Kasumi-1 (cell line): ENCODE measurements around the gene NTPCR.
"Not testable (repeated sequence)": the region's sequence is repeated elsewhere in the genome, so short reads cannot be mapped to it uniquely, and the experiment has no call there.

Experiments
- DNase-seq, 2 experiments: peaks; one replicate each; lab custom pipeline; 2025; lab: John Stamatoyannopoulos, UW

The NTPCR gene

DNA sequence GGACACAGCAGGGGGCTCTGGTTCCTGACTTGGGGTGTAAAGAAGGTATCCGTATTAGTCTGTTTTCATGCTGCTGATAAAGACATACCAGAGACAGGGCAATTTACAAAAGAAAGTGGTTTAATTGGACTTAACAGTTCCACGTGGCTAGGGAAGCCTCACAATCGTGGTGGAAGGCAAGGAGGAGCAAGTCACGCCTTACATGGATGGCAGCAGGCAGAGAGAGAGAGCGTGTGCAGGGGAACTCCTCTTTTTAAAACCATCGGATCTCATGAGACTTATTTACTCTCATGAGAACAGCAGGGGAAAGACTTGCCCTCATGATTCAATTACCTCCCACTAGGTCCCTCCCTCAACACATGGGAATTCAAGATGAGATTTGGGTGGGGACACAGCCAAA, 23.2 kb upstream of the NTPCR start:
- not testable (repeated sequence) for DNase-seq

DNA sequence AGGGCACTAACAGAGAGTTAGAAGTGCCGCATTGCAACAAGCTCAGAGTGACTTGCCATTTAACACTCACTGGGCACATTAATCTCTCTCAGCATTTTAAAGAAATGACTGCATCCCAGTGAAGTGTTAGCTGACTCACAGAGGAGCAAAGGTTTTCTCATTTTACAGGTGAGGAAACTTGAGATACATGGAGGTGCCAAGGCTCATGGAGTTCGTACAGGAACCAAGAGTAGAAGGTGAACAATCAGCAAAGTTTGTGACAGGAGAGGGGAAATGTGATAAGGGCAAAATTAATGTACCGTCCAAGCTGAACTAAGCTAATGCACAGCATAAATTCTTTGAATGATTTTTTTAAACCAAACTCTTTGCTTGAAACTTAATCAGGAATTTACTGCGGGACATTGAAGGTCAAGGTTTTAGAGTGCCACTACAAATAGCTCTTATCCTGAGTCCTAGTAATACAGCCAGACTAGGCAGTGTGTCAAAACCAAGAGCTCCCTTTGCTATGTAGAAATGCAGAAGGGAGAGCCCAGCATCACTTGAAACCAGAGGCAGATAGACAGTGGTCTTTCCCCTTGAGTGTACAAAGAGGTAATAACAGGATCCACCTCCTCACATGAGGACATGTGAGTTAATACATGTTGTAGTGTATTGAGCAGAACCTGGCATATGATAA, 22.4 kb upstream of the NTPCR start:
- DNase-seq: no peak

DNA sequence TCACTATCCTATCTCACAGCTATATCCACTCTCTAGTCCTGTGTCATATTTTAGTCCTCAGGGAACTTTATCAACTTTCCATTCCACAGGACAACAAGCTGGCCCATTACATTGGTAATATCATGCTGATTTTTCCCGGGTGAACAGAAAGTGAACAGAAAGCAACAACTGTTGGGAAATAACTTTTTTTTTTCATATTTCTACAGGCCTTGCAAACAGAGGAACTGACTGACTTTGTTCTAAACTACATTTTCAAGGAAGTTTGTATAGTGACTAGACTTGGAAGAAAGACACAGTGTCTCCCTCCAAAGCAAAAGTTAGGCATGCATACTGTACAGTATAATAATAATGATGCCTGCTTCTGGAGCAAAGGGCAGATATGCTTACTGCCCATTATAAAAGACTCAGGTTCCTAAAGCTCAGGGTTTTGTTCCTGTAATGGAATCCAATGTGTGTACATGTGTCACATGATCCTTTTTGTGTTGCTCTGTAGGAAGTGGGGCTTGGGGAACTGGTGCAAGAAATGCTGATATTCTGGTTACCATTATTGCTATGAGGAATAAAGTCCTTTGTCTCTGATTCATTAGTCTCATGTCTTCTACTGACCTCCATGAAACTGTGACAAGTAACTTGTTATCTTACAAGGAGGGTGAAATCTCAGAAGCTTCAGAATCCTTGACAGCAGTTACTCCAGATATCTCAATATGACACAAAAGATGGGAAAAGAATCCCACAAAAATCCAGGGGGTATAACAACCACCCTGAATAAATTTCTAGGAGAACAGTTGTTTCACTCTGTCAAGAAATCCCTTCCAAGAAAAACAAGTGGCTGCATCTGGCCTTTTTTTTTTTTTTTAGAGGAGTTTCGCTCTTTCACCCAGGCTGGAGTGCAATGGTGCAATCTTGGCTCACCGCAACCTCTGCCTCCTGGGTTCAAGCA, 17.7 kb upstream of the NTPCR start:
- DNase-seq: no peak

DNA sequence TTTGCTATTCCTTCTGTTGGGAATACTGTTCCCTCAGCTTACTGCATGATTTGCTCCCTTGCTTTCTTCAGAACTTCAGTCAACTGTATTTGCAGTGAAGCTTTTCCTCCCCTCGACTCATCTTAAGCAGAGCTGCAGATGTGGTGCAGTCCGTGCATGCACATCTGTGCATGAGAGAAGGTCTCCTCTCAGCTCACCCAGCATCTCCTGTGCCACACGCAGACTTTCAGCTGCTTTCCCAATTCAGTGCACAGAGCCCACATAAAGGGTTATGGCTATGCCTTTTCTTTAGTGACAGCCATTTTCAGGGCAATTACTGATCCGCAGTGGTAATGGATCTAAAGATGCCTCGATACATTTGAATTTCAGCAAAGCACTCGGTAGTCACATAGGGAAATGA, 13.5 kb upstream of the NTPCR start:
- no peak for DNase-seq

DNA sequence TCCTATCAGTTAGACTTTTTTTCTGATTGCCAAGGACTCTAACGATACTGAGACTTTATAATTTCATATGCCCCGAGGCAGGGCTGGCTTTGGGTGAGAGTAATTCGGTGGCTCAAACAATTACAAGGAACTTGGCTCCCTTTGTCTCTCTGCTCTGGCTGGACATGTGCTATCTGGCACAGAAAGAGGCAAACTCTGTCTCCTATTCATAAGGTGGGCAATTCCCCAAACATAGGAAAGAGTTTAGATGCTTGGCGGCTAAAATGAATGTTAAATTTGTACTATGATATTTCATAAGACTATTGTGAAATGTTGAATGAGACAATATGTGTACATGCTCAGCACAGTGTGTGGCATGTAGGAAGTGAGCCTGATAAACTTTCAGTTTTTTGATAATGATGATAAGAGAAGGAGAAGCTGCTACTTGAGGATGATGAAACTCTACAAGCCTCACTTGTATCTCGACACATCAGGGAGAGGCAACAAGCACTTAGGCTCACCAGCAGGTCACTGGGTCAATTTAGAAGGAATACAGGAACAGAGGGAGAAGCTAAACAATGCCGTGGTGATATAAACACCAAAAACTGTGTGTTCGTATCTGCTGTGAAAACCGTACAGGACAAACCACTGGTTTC, 12.6 kb upstream of the NTPCR start:
- no peak for DNase-seq

DNA sequence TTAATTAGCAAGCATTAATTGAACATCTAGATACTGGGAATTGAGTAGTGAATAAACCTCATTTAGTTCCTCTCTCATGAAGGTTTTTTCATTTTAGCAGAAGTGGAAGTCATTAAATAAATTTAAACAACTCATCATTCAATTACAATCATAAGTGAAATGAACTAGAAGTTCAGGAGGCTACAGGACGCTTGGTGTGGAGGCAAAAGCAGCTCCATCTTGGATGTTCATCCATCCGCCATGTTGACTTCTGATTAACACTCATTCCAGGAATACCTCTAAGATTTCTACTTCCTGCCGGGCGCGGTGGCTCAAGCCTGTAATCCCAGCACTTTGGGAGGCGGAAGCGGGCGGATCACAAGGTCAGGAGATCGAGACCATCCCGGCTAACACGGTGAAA, 11.5 kb upstream of the NTPCR start:
- no peak for DNase-seq

DNA sequence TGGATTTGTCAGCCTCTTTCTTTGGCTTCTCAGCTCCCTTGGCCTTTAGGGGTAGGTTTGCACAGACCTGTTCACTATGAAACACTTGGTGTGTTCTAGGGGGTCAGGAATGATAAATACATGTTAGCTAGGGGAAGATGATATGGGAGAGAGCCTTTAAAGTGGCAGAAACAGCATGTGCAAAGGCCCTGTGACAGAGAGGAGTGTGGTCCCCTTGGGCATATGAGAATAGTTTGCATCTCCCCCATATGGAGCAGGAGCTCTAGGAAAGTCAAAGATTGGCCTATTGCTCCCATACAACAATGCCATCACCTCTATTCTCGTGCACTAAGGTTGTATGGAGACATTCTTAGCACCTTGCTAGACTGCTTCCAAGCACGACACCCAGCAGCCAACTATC, 10.7 kb upstream of the NTPCR start:
- DNase-seq: no peak

DNA sequence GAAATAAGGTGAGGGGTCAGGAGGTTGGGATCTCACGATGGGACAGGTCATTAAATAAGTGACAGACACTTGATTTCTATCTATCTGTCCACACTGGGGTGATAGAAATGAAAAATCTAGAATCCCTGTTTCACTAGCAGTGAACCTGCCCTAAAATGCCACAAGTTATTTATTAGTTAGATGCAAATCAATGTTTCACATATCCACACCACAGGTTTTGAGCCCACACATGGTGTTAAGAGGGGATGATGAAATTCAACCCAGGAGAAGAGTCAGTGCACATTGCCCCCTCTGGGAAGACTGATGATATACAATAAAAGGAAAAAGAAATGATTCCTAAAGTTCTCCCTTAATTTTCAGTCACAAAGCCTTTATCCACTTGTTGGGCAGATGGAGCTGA, 10.1 kb upstream of the NTPCR start:
- no peak for DNase-seq

DNA sequence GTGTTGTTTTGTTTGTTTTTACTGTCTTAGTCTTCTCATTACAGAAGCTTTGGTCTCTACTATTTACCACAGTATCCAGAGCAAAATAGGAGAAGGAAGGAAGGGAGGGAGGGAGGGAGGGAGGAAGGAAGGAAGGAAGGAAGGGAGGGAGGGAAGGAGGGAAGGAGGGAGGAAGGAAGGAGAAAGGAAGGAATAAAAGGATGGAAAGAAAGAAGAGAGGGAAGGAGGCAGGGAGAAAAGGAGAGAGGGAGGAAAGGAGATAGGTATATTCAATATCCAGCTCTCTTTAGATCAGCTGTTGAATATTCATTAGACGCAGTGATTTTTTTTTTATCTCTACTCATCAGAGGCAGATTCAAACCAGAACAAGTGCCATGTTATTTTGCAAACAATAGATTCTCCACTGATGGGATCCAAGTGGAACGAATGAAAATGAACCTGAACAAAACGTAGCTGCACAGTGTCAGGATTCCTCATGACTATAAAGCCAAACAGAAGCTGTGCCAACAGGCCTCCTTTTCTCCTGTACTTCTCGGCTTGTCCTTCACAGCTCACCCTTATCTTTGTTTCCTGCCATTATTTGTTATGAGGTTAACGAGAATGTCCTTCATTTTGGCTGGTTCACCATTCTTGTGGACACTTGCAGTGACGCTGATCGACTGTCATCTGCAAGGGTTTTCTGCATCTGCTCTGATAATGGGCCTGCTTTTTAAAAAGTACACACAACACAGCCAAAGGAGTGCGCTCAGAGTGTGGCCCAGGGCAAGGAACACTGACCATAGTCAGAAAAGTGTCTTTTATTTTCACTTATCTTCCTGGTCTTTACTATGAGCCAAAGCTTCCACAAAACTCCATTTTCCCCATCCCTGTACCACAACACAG, 7.8 kb upstream of the NTPCR start:
- no peak for DNase-seq

DNA sequence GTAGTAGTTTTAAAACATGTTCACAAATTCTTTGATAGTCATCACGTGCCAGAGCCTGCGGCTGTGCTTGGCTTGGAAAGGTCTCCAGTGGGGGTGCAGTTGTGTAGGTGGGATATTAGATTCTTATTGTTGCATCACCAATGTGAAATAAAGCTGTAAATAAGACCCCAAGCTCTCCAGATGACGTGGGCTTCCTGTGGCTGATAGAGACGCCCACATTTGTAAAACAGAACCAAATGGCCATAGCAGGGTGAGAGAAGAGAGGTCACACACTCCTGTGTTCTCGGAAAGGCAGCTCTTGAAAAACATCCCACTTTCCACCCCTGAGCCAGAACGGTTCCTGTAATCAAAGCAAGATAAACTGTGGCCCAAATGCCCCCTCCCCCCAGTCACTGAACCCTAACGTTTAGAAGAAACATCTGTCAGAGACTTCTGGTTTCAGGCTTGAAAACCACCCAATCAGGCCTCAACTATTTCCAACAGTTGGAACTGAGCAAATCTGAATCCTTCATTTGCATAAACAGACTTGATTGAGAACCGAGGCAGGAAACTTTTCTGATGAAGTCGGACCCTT, 6.6 kb upstream of the NTPCR start:
- no peak for DNase-seq

DNA sequence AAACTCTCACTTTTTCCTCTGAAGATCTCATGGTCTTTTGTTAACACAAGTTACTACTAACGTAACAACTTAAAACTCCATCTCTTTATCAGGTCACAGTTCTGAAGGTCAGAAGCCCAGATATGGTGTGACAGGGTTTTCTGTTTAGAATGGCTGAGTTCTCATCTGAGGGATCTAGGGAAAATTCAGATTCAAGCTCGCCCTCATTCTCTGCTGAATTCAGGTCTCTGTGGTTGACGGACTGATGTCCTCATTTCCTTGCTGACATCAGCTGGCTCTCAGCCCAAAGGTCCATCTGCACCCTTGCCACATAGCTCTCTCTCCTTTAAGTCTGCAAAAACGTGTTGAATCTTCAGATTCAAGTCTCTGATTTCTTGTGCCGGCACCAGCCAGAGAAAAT, 6.1 kb upstream of the NTPCR start:
- DNase-seq: peak; percentile 7 to 37

DNA sequence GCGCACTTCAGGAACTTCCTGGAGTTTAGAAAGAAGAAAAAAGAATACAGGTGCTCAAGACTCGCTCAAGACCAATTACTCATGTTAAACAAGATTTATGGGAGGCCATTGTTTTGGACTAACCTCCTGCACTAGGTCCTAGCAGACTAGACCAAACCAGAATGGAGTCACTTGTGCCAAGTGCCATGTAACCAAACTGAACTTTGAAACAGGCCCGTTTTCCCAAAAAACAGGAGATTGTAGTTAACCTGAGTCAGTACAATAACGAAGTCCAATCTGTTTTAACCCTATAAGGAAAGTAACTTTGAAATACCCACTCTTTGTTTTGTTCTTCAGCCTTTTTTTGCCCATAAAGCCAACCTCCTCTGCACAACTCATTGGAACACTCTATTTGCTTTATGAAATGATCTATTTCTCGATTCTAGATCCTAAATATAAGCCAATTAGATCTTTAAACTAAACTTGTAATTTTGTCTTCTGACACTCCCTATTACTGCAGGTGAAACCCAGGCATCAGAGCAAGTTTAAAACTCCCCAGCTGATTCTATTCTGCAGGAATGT, 695 bp upstream of the NTPCR start:
- no peak for DNase-seq

DNA sequence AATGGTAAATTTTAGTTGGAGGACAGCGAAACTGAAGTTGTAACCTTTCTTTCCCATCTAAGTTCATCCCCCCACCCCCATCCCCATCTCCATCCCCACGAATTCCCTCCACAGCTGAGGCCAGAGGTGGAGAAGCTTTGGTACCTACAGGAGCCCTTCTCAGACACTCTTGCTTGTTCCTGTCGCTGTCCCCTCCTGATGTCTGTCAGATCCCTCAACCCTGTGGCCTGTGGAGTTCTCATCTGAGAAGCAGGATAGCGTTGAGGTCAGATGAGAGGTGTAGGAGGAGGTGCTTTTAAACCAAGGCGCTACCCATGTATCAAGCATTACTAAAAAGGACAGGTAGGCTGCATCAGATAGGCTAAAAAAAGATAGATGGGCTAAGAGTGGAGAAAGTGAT, 769 bp downstream of the NTPCR start:
- DNase-seq: peak; percentile 57 to 73

DNA sequence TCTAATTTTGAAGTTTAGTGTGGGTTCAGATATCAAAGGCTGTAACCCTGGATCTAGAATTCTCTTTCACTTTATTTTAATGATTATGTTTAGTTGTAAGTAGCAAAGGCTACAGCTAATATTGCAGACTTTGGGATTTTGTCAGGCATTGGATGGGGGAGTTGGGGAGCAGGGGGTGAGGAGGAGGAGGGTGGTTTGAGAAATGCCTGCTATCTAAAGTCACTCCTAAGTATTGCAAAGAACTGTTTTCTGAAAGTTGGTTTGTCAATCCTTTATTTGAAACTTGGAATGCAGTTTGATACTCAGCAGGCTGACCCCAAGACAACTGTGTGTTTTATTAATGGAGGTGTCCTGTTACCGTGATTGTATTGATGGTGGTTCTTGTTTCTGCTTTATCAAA, 1.2 kb downstream of the NTPCR start:
- DNase-seq: no peak

DNA sequence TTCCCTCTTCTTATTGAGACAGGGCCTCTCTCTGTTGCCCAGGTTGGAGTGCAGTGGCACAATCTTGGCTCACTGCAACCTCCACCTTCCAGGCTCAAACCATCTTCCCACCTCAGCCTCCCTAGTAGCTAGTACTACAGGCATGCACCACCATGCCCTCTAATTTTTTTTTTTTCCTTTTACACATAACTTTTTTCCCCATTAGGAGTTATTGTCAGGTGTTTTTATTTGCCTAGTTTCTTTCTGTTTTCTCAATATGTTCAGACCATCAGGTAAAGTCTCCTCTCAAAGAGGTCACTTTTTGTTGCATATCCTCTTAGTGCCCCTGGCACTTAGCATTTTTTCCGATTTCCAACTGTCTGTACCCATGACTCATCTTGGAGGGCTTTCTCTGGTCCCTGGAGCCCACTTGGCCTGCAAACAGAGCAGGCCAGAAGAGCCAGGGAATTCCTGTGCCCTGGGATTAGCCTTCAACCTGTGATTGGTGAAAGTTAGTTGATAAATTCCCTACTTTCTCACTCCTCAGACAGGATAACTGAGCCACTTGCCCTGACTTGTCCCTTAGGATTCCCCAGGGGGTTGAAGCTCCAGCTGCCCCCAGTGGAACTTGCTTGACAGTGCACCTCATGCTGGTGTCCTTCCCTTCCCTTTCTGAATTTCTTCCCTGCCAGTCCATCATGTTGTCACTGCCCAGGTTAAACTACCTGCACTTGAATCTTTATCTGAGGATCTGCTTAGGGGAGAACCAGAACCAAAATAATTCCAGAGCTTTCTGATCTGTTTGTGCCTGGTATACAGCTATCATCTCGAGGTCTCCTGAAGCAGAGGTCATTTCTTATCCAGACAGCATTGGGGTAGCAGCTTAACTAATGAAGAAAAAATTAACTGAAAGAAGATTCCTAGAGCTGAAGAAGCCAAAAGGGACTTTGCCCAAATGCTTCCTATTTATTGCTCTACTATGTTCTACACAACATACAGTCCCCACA, 2.4 kb downstream of the NTPCR start:
- DNase-seq: peak; percentile 51 to 58

DNA sequence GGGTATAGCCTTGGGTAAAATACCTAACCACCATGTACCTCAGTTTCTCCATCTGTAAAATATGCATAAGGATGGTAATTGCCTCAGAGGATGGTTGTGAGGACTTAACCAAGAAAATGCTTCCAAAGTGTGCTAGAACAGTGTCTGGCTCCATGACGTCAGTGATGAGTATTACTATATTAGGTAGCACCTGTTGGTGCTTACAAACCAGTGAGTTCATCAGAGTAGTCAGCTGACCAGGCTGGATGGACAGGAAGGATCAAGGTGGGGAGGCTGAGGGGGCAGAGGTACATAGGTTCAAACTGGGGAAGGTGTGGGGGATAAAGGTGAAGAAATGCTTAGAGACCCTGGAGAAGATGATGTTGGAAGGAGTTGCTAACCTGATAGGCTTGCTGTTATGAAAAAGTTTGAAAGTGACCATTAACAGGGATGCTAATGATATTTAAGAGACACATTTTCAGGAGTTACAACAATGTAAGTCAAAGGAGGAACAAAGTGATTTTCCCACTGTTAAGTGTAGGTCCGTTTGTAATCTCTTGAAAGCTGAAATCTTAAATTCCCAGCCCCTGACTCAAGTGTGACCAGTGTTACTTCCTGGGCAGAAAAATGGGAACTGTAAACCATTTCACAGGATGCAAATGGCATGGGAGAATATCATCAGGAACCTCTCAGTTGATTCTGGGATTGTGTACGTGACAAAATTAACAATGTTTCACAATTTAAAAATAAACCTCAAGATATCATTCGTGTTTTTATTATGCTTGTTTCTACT, 4.4 kb downstream of the NTPCR start:
- DNase-seq: no peak

DNA sequence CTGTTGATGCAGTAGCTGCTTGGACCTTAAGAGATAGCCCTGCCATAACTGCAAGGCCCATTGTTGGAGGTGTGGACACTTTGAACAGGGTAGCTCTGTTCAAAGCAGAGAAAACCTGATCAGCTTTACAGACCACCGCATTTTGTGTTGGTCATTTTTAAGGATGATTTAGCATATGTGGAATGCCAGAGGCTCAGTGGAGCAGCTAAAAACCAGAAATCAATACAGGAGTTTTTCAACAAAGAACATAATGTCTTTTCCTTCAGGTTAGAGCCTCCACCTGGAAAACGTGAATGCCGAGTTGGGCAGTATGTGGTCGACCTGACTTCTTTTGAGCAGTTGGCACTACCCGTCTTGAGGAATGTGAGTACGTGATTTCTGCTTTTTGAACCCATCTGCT, 5.7 kb downstream of the NTPCR start:
- DNase-seq: no peak

DNA sequence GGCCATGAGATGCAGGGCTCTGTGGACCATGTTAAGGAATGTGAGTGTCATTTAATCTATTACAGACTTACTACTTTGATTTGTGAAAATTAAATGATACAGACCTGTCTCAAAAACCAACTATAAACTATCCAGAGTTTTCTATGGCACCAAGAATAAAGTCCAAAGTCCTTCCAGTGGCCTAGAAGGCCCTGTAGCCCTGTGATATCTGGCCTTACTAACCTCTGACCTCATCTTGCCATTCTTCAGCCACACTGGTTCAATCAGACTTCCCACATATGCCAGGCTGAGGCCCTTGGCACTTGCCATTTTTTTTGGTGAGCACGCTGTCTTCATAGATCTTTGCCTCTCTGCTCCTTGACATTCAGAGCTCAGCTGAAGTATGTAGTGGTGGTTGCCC, 7.7 kb downstream of the NTPCR start:
- no peak for DNase-seq
